ENCODE data around the gene ZNF385B.

GRCh38 chr2:179546656-179547055 is 314.8 kb downstream of the ZNF385B start:
- no peak for TF ChIP-seq EZH2 (IDR thresholded peaks at IDR 0.05)
- no peak for TF ChIP-seq CTCF (IDR thresholded peaks at IDR 0.05)

All from neural progenitor cell (in vitro differentiated cells).